GM23338 (cell line): ENCODE results near the gene SLC25A4. TPM values are rescaled to one million over a fixed set of nuclear protein-coding genes. Genes with fewer than 3 reads are reported as not detected.

Source experiments
- ATAC-seq: fragments of 200-7000 bp; cut with Tn5 transposase; 3 replicates; pipeline ENCODE4 v1.9.1; 2020
- DNase-seq: peaks from one replicate; pipeline ENCODE4 v3.0.0-alpha.2; 2015; ENCODE audit warnings: low spot score
- H2AFZ ChIP-seq: fragments of 200-600 bp; sonication (generic); 2 replicates; pipeline ENCODE4 v1.8.0; 2016; ENCODE audit warnings: antibody characterized with exemption, mild to moderate bottlenecking, moderate library complexity
- H3F3A ChIP-seq: fragments of 200-600 bp; sonication (generic); replicated peaks from 2 replicates; pipeline ENCODE4 v1.8.0; 2017; ENCODE audit warnings: antibody characterized with exemption, mixed run types, low read depth
- H3K27ac ChIP-seq: fragments of 200-600 bp; sonication (generic); 2 replicates; pipeline ENCODE4 v1.6.1; 2016; ENCODE audit warnings: low read depth
- H3K27me3 ChIP-seq: fragments of 200-600 bp; sonication (generic); 2 replicates; pipeline ENCODE4 v1.8.0; 2016; ENCODE audit warnings: mild to moderate bottlenecking, mixed run types, moderate library complexity; ENCODE audit not compliant: insufficient read depth
- H3K36me3 ChIP-seq: fragments of 200-600 bp; sonication (generic); 2 replicates; pipeline ENCODE4 v1.8.0; 2016; ENCODE audit warnings: mild to moderate bottlenecking; ENCODE audit not compliant: insufficient read depth
- H3K4me1 ChIP-seq: fragments of 200-600 bp; sonication (generic); 2 replicates; pipeline ENCODE4 v1.8.0; 2016; ENCODE audit warnings: mild to moderate bottlenecking, moderate library complexity; ENCODE audit not compliant: insufficient read depth
- H3K4me2 ChIP-seq: fragments of 200-600 bp; sonication (generic); 2 replicates; pipeline ENCODE4 v1.7.1; 2017; ENCODE audit warnings: mixed run types
- H3K4me3 ChIP-seq: fragments of 200-600 bp; sonication (generic); 2 replicates; pipeline ENCODE4 v1.6.1; 2016; ENCODE audit warnings: mixed run types
- H3K79me2 ChIP-seq: fragments of 200-600 bp; sonication (generic); replicated peaks from 2 replicates; pipeline ENCODE4 v1.8.0; 2017; ENCODE audit warnings: mild to moderate bottlenecking; ENCODE audit not compliant: insufficient read depth
- H3K9me2 ChIP-seq: fragments of 200-600 bp; sonication (generic); 2 replicates; pipeline ENCODE4 v1.8.0; 2017; ENCODE audit not compliant: insufficient read depth
- H4K20me1 ChIP-seq: fragments of 200-600 bp; sonication (generic); replicated peaks from 2 replicates; pipeline ENCODE4 v1.8.0; 2017; ENCODE audit warnings: mild to moderate bottlenecking; ENCODE audit not compliant: insufficient read depth
- H3K27ac Mint-ChIP-seq: 2 replicates; pipeline ENCODE4 v1.8.0; 2020; ENCODE audit warnings: inconsistent platforms, mild to moderate bottlenecking, moderate library complexity, mixed read lengths
- H3K27me3 Mint-ChIP-seq: 3 replicates; pipeline ENCODE4 v1.8.0; 2022; ENCODE audit warnings: low read depth, mild to moderate bottlenecking, moderate library complexity, mixed read lengths, inconsistent platforms; ENCODE audit not compliant: insufficient read depth, poor library complexity
- H3K36me3 Mint-ChIP-seq: 3 replicates; pipeline ENCODE4 v1.8.0; 2021; ENCODE audit warnings: low read depth, mild to moderate bottlenecking, inconsistent platforms, moderate library complexity, mixed read lengths
- H3K4me1 Mint-ChIP-seq: 3 replicates; pipeline ENCODE4 v1.8.0; 2020; ENCODE audit warnings: mild to moderate bottlenecking, inconsistent platforms, mixed read lengths
- H3K4me3 Mint-ChIP-seq: 3 replicates; pipeline ENCODE4 v1.8.0; 2021; ENCODE audit warnings: moderate library complexity, mild to moderate bottlenecking, inconsistent platforms, mixed read lengths
- H3K9me3 Mint-ChIP-seq: 3 replicates; pipeline ENCODE4 v1.8.0; 2020; ENCODE audit warnings: moderate library complexity, mild to moderate bottlenecking, inconsistent platforms, mixed read lengths
- EZH2 ChIP-seq: fragments of 200-600 bp; sonication (generic); IDR thresholded peaks from one replicate; pipeline ENCODE4 v1.8.0; 2017; ENCODE audit warnings: antibody characterized with exemption, mild to moderate bottlenecking, low read depth; ENCODE audit not compliant: unreplicated experiment
- NANOG ChIP-seq: IDR thresholded peaks from 2 replicates; pipeline ENCODE4 v1.6.1; 2016; ENCODE audit warnings: antibody characterized with exemption, borderline replicate concordance
- REST ChIP-seq: IDR thresholded peaks from one replicate; pipeline ENCODE4 v1.6.1; 2018; ENCODE audit warnings: antibody characterized with exemption; ENCODE audit not compliant: unreplicated experiment
- STAT1 ChIP-seq: IDR thresholded peaks from one replicate; pipeline ENCODE4 v1.6.1; 2016; ENCODE audit warnings: antibody characterized with exemption; ENCODE audit not compliant: unreplicated experiment
- ZNF462 ChIP-seq: fragments of 250-450 bp; sonication (Bioruptor Pico); IDR thresholded peaks from 2 replicates; pipeline ENCODE4 v1.5.0; 2020; ENCODE audit warnings: mild to moderate bottlenecking, moderate library complexity
- polyA plus RNA-seq: library from polyadenylated mRNA; unstranded; fragments of >200 nt; fragmentation: Nextera tagmentation; extraction: Ambion mirVana; gene quantifications from 2 replicates; pipeline ENCODE4 v1.2.1, GENCODE V29; 2016
- total RNA-seq: library from RNA; depleted of rRNA; stranded (reverse); fragments of >200 nt; shearing (Covaris generic); gene quantifications from 2 replicates; pipeline ENCODE4 v1.2.3, GENCODE V29; 2014
- TF ChIP-seq, protein P1 (sequence below), 2 experiments: fragments of 200-600 bp in 1 of 2; sonication (generic) in 1 of 2; conservative IDR thresholded peaks; 2 replicates each; pipeline versions ENCODE4 v1.5.1 to v1.6.1; 2016 to 2017; ENCODE audit warnings: antibody characterized with exemption in 2 of 2, low read depth in 2 of 2, mild to moderate bottlenecking in 2 of 2, moderate library complexity in 1 of 2

SLC25A4 gene
- total and polyA plus RNA-seq, 2 experiments from 2014 or later = 43.6 to 66.5 TPM

DNA sequence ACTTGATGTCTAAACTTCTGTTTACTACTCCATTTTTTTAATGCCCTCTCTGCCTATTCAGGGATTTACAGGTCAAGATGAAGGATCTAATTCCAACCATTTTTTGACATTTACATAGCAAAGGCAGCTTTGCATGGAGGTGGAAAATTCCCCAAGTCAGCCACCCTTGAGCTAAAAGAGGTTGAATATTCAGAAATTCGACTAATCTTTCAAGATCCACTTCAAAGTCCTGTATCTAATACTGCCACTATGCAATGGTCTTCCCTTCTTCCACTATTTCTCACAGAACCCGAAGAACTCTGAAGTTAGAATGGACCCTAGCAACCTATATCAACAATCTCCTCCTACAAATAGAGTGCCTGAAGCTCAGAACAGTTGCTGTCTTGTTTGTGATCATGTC lies 39.2 kb downstream of the SLC25A4 start (continued):
- TF ChIP-seq ZNF462 (CRISPR knock-in tag) (no peak), NANOG (no peak), EZH2 (no peak)

GRCh38 chr4:185183622-185184281 lies 40.7 kb downstream of the SLC25A4 start:
- Histone ChIP-seq H3K4me3 (no peak overlapping the region), H4K20me1 (no peaks in the 10 kb centered on the region), H3K79me2 (0 out of 2 replicates have a peak, but pooled peaks cover 9% of the 10 kb centered on the region), H3K4me1 (peaks cover 26% of the 10 kb centered on the region), H3K27me3 (no peaks in the 10 kb centered on the region), H3K36me3 (no peaks in the 10 kb centered on the region), H3K9me2 (no peaks in the 10 kb centered on the region), H3K27ac (peak overlapping the region; percentile 68), H2AFZ (no peak overlapping the region), H3F3A (no peaks in the 10 kb centered on the region), H3K4me2 (no peak overlapping the region)
- H3K27ac Mint-ChIP-seq = no peak overlapping the region
- DNase-seq = peak; percentile 93
- peak; percentile 87 for ATAC-seq
- H3K4me3 Mint-ChIP-seq = no peak overlapping the region
- TF ChIP-seq, protein P1, sequence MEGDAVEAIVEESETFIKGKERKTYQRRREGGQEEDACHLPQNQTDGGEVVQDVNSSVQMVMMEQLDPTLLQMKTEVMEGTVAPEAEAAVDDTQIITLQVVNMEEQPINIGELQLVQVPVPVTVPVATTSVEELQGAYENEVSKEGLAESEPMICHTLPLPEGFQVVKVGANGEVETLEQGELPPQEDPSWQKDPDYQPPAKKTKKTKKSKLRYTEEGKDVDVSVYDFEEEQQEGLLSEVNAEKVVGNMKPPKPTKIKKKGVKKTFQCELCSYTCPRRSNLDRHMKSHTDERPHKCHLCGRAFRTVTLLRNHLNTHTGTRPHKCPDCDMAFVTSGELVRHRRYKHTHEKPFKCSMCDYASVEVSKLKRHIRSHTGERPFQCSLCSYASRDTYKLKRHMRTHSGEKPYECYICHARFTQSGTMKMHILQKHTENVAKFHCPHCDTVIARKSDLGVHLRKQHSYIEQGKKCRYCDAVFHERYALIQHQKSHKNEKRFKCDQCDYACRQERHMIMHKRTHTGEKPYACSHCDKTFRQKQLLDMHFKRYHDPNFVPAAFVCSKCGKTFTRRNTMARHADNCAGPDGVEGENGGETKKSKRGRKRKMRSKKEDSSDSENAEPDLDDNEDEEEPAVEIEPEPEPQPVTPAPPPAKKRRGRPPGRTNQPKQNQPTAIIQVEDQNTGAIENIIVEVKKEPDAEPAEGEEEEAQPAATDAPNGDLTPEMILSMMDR (conservative IDR thresholded peaks at IDR 0.05; ENCODE audit: low read depth in 2 of 2) = peak; percentile 83 to 98
- TF ChIP-seq REST = no peak
- TF ChIP-seq STAT1 = no peak
- TF ChIP-seq EZH2 = no peak
- peaks cover 3% of the 10 kb centered on the region for H3K27me3 Mint-ChIP-seq
- no peaks in the 10 kb centered on the region for H3K9me3 Mint-ChIP-seq
- peaks cover 4% of the 10 kb centered on the region for H3K36me3 Mint-ChIP-seq
- peaks cover 29% of the 10 kb centered on the region for H3K4me1 Mint-ChIP-seq
